ENCODE measurements around the gene SSB.

- TF ChIP-seq NFYB (IDR thresholded peaks at IDR 0.05; ENCODE audit: extremely low read depth, insufficient read length) (no peak), JUN (IDR thresholded peaks at IDR 0.05; ENCODE audit: borderline replicate concordance, low read depth, low read length) (no peak), JUN (CRISPR knock-in tag; IDR thresholded peaks at IDR 0.05; ENCODE audit: borderline replicate concordance) (no peak), ZNF224 (CRISPR knock-in tag; IDR thresholded peaks at IDR 0.05) (no peak), MYC (IDR thresholded peaks at IDR 0.05; ENCODE audit: low read depth, low read length) (no peak), MYC (CRISPR knock-in tag; IDR thresholded peaks at IDR 0.05; ENCODE audit: borderline replicate concordance, low read depth) (no peak), ZNF407 (IDR thresholded peaks at IDR 0.05; ENCODE audit: low read depth) (no peak), ARID1B (IDR thresholded peaks at IDR 0.05) (no peak), POLR2AphosphoS5 (IDR thresholded peaks at IDR 0.05; ENCODE audit: control insufficient read depth, insufficient read depth, low read depth, low read length) (no peak), ZBTB8A (IDR thresholded peaks at IDR 0.05; ENCODE audit: partially characterized antibody) (no peak), VEZF1 (CRISPR knock-in tag; IDR thresholded peaks at IDR 0.05) (no peak)
Measured at GRCh38 chr2:169808221-169808620, 9.6 kb downstream of the SSB start.
